Body of pancreas (tissue), 4 donors: ENCODE results near the gene PTDSS2.

Experiments
- CTCF ChIP-seq, 7 experiments: fragments of 450-650 bp in 4 of 7; fragments of 200-600 bp in 3 of 7; sonication (generic) in 3 of 7; IDR thresholded peaks; one replicate each; pipeline ENCODE4 v1.5.1; 2016 to 2019; ENCODE audit warnings: antibody characterized with exemption in 7 of 7
- POLR2A ChIP-seq, 3 donors: fragments of 450-650 bp; IDR thresholded peaks; one replicate each; pipeline ENCODE4 v1.6.1; 2016; ENCODE audit warnings: antibody characterized with exemption in 3 of 3, mild to moderate bottlenecking in 2 of 3

GRCh38 chr11:490186-490929, 40.3 kb downstream of the PTDSS2 start:
- TF ChIP-seq CTCF (IDR thresholded peaks at IDR 0.05) (no peak), POLR2A (IDR thresholded peaks at IDR 0.05) (no peak)
